Body of pancreas (tissue), 4 donors: Measurements from ENCODE around the gene ZIC3.

Source experiments
- POLR2A ChIP-seq, 3 donors: fragments of 450-650 bp; IDR thresholded peaks; one replicate each; pipeline ENCODE4 v1.6.1; 2016; ENCODE audit warnings: antibody characterized with exemption in 3 of 3, mild to moderate bottlenecking in 2 of 3
- TF ChIP-seq, protein P1 (sequence below), 7 experiments: fragments of 450-650 bp in 4 of 7; fragments of 200-600 bp in 3 of 7; sonication (generic) in 3 of 7; IDR thresholded peaks; one replicate each; pipeline ENCODE4 v1.5.1; 2016 to 2019; ENCODE audit warnings: antibody characterized with exemption in 7 of 7

DNA sequence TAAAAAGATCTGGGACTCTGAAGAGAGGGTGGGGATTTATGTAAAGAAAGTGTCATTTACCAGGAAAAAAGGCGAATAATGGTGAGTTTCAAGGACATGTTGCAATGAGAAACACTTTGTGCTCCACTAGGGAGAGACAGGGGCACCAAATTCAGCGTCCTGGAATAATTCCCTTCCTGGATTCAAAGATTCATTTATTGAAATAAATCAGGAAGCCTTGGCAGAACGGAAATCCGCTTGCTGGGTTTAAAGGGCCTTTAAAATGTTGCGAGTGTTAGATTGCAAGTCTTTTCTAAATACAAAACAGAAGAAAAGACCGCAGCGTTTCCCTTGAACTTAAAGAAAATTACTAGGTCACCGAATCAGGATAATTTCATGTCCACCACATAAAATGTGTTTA, 3.8 kb upstream of the ZIC3 start:
- TF ChIP-seq, protein P1, sequence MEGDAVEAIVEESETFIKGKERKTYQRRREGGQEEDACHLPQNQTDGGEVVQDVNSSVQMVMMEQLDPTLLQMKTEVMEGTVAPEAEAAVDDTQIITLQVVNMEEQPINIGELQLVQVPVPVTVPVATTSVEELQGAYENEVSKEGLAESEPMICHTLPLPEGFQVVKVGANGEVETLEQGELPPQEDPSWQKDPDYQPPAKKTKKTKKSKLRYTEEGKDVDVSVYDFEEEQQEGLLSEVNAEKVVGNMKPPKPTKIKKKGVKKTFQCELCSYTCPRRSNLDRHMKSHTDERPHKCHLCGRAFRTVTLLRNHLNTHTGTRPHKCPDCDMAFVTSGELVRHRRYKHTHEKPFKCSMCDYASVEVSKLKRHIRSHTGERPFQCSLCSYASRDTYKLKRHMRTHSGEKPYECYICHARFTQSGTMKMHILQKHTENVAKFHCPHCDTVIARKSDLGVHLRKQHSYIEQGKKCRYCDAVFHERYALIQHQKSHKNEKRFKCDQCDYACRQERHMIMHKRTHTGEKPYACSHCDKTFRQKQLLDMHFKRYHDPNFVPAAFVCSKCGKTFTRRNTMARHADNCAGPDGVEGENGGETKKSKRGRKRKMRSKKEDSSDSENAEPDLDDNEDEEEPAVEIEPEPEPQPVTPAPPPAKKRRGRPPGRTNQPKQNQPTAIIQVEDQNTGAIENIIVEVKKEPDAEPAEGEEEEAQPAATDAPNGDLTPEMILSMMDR (IDR thresholded peaks at IDR 0.05), result no peak
- no peak for TF ChIP-seq POLR2A (IDR thresholded peaks at IDR 0.05)
